Activated CD4-positive, alpha-beta T cell treated with anti-CD3 and anti-CD28 coated beads, Interleukin-2, amount 50 U/mL, for 1 hour (primary cell): Measurements from ENCODE around the gene THOC7.

Experiments
- DNase-seq: peaks from one replicate; pipeline ENCODE4 v3.0.0-alpha.2; 2020

The THOC7 gene

GRCh38 chr3:63877737-63878393 is 14.3 kb upstream of the THOC7 start:
- no peak for DNase-seq

DNA sequence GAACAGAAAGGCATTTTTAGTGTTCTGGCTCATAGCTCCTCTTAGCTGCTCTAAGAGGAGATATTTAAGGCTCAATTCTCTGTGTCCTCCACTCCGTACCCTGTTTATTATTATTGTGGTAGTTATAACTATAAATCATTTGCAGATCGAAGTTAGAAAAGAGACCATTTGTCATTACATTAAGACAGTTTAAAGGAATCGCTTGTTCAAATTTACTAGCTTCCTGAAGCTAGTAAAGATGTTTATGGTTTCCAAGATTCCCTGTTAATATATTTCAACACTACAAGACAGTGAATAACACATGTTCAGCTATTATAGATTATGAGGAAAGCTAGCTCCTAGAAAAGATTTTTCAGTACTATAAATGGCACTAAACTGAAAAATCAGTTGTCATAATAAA is 12.7 kb upstream of the THOC7 start:
- no peak for DNase-seq

GRCh38 chr3:63875510-63875909 is 11.9 kb upstream of the THOC7 start:
- no peak for DNase-seq

DNA sequence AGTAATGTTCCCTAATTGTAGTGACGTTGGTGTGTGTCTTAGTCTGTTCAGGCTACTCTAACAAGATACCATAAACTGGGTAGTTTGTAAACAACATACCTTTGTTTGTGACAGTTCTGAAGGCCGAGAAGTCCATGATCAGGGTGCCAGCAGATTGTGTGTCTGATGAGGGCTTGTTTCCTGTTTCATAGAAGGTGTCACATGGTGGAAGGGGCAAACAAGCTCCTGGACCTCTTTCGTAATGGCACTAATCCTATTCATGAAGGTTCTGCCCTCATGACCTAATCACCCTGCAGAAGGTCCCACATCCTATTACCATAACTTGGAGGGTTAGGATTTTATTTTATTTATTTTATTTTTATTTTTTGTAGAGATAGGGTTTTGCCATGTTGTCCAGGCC is 11.2 kb upstream of the THOC7 start:
- DNase-seq = no peak

DNA sequence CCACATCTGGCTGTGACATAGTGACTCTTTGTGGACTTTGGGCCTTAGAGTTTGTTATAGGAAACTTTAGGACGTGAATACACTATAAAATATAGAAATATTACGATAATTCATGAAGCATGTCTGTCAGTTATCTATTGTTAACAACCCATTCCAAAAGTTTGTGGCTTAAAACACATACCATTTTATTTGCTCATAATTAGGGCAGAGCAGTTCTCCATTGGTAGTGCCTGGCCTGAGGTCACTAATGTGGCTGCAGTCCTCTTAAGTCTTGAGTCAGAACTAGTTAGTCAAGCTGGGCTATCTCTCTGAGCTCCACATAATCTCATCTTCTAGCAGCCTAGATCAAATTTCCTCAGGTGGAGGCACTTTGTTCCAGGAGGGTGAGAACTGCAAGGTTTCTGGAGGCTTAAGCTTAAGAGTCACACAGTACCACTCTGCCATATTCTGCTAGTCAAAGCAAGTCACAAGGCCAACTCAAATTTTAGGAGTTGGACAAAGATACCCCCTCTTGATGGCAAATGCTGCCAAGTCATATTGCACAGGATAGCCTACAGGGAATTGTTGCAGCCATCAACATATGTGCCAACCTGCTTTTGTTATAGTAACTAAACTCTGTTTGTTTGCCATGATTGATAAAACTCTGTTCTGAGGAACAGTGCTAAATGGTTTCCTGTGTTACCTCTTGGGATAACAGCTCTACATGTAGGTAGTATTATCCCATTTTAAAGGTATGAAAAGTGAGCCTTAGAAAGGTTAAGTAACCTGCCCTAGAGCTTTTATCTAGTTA is 8.7 kb upstream of the THOC7 start:
- no peak for DNase-seq

GRCh38 chr3:63870615-63871005 is 7.0 kb upstream of the THOC7 start:
- no peak for DNase-seq

DNA sequence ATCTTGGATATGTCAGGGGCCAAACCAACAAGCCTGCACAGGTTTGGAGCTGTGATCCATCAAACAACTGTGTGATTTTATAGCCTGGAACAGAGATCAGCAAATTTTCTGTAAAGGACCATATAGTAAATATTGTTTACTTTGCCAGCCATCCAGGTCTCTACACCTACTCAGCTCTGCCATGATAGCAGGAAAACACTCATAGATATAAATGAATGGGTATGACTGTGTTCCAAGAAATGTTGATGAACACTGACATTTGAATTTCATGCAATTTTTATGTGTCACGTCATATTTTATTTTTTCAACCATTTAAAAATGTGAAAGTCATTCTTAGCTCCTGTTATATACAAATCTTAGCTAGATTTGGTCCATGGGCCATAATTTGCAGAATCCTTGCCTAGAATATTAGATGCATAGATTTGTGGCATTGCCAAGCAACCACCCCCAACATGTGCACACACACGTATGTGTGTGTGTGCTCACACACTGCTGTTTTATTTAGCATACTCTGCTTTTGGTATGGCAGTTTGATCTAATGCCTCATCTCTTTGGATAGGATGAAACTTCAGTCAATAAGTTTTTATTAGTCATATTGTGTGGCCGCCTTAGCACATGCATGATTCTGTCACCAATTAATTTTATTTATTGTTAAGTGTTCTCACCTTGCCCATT is 6.5 kb upstream of the THOC7 start:
- DNase-seq = no peak

DNA sequence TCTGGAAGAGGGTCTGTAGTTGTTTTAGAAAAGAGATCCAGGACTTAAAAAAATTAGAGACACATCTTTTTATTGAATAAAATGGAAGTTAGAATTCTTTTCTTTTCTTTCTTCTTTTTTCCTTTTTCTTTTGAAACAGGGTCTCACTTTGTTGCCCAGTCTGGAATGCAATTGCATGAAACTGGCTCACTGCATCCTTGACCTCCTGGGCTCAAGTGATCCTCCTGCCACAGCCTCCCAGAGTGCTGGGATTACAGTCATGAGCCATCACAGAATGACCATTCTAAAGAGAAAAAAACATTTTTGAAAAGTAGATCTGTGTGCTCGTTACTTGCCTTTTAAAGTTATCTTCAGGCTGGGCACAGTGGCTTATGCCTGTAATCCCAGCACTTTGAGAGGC is 3.6 kb upstream of the THOC7 start:
- DNase-seq = no peak

DNA sequence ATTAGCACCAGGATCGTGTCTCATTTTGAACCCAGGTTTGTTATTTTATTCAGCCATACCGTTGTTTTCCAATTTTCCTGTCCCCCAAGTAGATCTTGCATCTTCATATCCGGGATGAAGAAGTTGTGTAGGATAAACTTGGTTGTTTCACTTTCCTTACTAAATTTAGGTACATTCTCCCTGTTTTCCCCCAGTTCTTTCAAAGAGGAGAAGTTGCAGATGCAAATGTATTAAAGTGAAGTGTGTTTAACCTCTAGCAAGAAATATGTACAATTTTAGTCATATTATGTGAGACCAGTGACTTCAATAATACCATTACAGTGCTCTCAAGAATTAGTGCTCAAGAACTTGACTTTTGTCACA is 1.3 kb upstream of the THOC7 start:
- DNase-seq = no peak

DNA sequence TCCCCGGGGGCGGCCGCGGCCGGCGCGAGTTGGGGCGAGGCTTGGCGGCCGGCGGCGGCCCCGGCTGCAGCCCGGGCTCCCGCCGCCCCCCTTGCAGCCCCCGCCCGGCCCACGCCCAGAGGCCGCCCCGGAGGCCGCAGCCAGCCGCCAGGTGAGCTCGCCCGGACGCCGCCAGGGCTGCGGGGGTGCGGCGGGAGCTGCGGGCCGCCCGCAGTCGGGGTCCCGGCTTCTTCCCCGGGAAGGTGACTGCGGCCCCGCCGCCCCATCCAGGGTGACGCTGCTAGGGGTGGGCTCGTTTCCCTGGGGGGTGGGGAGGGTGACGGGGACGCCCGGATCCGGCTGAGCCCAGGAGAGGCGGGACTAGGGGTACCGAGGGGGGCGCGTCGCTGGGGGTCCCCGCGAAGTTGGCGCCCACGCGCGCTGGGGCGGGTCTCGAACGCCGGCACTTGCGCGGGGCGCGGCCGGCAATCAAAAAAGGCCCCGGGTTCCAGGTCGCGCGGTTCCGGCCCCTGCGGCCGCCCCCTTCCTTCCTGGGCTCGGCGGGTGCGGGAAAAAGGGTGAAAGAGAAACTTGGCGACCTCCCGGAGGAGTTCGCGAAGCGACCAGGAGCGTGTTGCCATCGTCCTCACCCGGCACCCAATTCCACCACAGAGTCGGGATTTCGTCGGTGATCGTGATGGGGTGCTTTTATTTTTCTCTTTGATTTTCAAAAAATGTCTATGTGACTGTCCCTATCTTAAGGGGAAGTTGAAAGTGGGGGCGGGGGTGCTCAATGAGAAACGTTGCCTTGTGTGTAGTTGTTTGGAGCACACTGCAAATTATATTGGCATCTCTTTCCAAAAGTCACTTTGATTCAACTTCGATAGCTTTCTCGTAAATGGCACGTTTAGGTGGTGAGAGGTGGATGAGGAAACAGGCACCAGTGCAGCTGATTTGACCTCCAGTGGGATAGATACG is 681 bp upstream of the THOC7 start:
- peak; percentile 39 for DNase-seq

DNA sequence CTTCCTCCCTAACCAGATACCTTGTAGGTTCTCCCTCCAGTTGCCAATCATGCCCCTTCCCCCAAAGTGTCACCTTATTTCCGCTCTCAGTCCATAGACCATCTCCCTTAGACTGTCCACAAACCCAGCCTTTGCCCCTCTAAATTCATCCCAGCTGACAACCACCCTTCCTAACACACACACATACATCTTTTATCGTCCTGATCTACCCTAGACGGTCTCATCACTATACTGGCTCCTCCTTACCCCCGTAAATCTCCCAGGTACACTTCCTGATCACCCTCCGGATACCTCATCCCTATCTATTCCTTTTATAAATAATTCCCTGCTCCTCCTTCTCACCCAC is 828 bp downstream of the THOC7 start:
- DNase-seq = no peak

GRCh38 chr3:63861306-63861705 is 2.3 kb downstream of the THOC7 start:
- no peak for DNase-seq

DNA sequence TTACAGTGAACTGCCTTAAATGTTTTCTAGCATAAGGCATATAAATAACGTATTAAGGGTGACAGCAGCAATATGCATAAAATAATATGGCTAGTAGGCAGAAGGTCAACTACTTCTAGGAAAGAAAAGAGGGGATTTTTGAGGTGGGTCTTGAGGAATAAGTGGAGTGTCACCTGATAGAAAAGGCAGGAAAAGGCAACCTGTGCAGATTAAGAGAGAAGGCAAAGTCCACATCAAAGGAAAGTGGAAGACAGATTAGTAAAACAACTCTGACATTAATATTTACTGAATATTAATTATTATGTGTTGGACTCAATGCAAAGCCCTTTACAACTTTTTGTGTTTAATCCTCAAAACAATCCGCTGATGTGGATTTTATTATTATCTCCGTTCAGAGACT is 2.8 kb downstream of the THOC7 start:
- no peak for DNase-seq

GRCh38 chr3:63857311-63857710 is 6.3 kb downstream of the THOC7 start:
- no peak for DNase-seq

- DNase-seq = no peak
Measured at GRCh38 chr3:63855333-63855940, 8.2 kb downstream of the THOC7 start.

DNA sequence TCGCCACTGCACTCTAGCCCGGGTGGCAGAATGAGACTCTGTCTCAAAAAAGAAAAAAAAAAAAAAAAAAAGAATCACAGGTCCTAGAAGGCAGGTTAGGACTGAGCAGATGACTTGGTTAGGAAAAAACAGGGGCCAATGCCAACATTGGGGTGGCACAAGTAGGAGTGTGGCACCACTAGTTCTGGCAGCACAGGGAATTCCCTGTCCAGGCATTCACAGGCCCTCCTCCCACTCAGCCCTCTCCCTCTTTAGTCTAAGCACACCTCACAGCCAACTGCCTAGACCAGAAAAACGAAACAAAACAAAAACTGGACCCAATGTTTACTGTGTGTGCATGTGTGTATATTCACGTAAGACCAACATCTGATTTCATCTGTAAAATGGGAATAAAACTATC is 10.5 kb downstream of the THOC7 start:
- DNase-seq = no peak

- no peak for DNase-seq
Measured at GRCh38 chr3:63851287-63851686, 12.3 kb downstream of the THOC7 start.

GRCh38 chr3:63849175-63849574 is 14.4 kb downstream of the THOC7 start:
- no peak for DNase-seq

- no peak for DNase-seq
Measured at GRCh38 chr3:63847718-63848450, 15.7 kb downstream of the THOC7 start.

- no peak for DNase-seq
Measured at GRCh38 chr3:63845215-63845614, 18.4 kb downstream of the THOC7 start.

- DNase-seq = no peak
Measured at GRCh38 chr3:63842127-63842526, 21.5 kb downstream of the THOC7 start.

DNA sequence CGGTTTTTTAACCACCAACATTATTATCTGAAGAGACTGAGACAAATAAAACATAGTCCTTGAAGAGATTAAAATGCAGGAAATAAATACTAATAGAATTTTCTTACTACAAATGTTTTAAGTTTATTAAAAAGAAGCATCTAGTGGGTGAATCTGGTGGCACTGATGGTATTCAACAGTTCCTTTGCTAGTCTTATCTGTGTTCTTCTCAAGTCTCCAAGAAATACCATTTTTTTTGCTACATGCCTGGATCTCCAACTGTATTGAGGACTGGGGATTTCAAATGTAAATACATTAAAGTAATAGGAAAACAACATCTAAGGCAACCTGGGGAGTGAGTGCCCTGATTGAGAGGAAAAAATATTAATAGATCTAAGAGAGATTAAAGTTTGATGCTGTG is 21.9 kb downstream of the THOC7 start:
- no peak for DNase-seq
